ENCODE measurements around the gene PKMYT1.

GRCh38 chr16:3000540-3000939 lies 20.3 kb upstream of the PKMYT1 start:
- TF ChIP-seq, protein P1, sequence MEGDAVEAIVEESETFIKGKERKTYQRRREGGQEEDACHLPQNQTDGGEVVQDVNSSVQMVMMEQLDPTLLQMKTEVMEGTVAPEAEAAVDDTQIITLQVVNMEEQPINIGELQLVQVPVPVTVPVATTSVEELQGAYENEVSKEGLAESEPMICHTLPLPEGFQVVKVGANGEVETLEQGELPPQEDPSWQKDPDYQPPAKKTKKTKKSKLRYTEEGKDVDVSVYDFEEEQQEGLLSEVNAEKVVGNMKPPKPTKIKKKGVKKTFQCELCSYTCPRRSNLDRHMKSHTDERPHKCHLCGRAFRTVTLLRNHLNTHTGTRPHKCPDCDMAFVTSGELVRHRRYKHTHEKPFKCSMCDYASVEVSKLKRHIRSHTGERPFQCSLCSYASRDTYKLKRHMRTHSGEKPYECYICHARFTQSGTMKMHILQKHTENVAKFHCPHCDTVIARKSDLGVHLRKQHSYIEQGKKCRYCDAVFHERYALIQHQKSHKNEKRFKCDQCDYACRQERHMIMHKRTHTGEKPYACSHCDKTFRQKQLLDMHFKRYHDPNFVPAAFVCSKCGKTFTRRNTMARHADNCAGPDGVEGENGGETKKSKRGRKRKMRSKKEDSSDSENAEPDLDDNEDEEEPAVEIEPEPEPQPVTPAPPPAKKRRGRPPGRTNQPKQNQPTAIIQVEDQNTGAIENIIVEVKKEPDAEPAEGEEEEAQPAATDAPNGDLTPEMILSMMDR (IDR thresholded peaks at IDR 0.05; ENCODE audit: poor library complexity, severe bottlenecking) = no peak
- TF ChIP-seq EP300 (conservative IDR thresholded peaks at IDR 0.05; ENCODE audit: poor library complexity, severe bottlenecking) = no peak
- no peak for TF ChIP-seq EZH2 (IDR thresholded peaks at IDR 0.05; ENCODE audit: borderline replicate concordance, insufficient read depth, low read length, poor library complexity, severe bottlenecking)
- TF ChIP-seq REST (IDR thresholded peaks at IDR 0.05; ENCODE audit: borderline replicate concordance) = no peak
- no peak for TF ChIP-seq SMC3 (conservative IDR thresholded peaks at IDR 0.05; ENCODE audit: poor library complexity)
- TF ChIP-seq TAF1 (IDR thresholded peaks at IDR 0.05; ENCODE audit: low read depth) = no peak
